RWPE1 (cell line): ENCODE results near the gene BCKDK.

Source experiments
- CTCF ChIA-PET: fragments of 350-600 bp; sonication (Branson Sonifier 250); formaldehyde crosslinking; extraction: SDS; loops from one replicate; lab custom pipeline; 2021; lab: Yijun Ruan, JAX
- POLR2A ChIA-PET: fragments of 400-600 bp; formaldehyde crosslinking; extraction: SDS; loops from one replicate; lab custom pipeline; 2020; ENCODE audit warnings: antibody characterized with exemption; ENCODE audit not compliant: low non-redundant PET; lab: Yijun Ruan, JAX
- DNase-seq: peaks from one replicate; pipeline ENCODE4 v3.0.0; 2012; ENCODE audit warnings: low spot score
- H3K27ac ChIP-seq: fragments of 450-650 bp; 2 replicates; pipeline ENCODE4 v1.5.1; 2017
- TF ChIP-seq, protein P1 (sequence below): fragments of 450-650 bp; conservative IDR thresholded peaks from 2 replicates; pipeline ENCODE4 v1.5.1; 2017; ENCODE audit warnings: low read depth, mild to moderate bottlenecking

The BCKDK gene

DNA sequence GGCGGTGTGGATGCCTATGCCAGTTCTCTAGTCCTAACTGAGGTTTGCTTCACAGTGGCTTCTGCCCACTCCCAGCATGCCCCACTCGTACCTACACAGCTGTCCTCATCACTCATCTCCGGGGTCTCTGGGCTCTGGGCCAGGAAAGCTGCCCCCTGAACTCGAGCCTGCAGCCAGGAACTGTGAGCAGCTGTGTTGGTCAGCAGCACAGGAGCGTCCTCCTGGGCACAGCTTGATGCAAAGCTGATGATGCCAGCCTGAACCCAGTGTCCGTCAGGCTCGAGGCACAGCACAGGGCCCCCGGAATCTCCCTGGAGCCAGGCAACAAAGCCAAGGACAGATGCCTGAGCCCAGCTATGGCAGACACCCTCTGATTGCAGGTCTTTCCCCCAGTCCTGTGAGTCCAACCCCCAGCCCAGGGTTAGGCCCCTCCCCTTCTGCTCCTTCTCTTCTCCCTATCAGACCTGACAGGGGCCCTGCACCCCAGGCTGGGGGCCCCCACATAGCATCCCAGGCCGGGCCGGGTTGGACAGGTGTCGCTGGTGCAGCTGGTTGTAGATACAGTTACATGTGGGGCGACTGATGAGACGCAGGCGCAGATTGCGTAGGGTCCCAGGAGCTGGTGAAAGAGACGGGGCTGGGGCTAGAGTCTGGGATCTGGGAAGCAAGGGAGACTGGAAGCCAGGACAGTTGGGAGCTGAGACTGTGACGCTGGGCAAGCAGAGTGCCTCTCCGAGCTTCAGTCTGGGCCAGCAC is 22.1 kb upstream of the BCKDK start:
- DNase-seq = no peak
- TF ChIP-seq, protein P1, sequence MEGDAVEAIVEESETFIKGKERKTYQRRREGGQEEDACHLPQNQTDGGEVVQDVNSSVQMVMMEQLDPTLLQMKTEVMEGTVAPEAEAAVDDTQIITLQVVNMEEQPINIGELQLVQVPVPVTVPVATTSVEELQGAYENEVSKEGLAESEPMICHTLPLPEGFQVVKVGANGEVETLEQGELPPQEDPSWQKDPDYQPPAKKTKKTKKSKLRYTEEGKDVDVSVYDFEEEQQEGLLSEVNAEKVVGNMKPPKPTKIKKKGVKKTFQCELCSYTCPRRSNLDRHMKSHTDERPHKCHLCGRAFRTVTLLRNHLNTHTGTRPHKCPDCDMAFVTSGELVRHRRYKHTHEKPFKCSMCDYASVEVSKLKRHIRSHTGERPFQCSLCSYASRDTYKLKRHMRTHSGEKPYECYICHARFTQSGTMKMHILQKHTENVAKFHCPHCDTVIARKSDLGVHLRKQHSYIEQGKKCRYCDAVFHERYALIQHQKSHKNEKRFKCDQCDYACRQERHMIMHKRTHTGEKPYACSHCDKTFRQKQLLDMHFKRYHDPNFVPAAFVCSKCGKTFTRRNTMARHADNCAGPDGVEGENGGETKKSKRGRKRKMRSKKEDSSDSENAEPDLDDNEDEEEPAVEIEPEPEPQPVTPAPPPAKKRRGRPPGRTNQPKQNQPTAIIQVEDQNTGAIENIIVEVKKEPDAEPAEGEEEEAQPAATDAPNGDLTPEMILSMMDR = no peak
- H3K27ac ChIP-seq = peak overlapping the region; percentile 67
- CTCF ChIA-PET = interaction anchor here (0.5 kb wide), 1 partner anchor 86 kb away, joined by 3 read pairs; no protein-coding TSS in a partner anchor
- POLR2A ChIA-PET = no interaction called here

DNA sequence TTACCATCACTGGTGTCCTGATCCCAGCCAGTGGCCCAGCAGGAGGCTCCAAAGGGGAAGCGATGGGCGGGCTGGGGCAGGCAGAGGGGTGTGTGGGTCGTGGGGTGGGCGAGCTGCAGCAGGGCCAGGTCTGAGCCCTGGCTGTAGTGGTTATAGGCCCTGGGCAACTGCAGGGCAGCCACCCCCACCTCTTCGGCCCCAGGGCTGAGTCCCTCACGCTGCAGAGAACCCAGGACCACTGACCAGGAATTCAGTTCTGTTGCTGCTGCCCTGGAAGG is 21.6 kb upstream of the BCKDK start:
- peak overlapping the region; percentile 67 for H3K27ac ChIP-seq
- no peak for DNase-seq
- POLR2A ChIA-PET = no interaction called here
- TF ChIP-seq, protein P1 = no peak
- CTCF ChIA-PET = interaction anchor here (0.5 kb wide), 1 partner anchor 86 kb away, joined by 3 read pairs; no protein-coding TSS in a partner anchor

DNA sequence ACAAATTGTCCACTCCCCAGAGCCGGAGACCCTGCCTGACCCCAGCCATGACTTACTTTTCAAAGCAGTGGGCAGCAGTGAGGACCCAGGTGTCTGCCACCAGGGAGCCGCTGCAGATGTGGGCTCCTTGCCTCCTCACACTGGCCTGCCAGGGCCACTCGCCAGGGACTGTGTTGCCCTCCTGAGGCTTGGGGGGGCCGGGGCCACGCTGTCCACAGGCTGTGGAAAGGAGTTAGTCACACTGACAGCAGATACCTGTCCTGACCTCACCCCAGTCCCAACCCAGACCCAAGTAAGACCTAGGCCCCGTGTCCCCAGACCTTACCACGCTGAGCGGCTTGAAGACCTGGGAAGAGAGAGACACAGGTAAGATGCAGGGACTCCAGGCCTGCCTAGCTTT is 20.7 kb upstream of the BCKDK start:
- ChIA-PET POLR2A (no interaction called here), CTCF (interaction anchor here (2.5 kb wide), 1 partner anchor 102 kb away, joined by 11 read pairs; the partner anchor contains the start of gene HSD3B7)
- TF ChIP-seq, protein P1 = no peak
- peak overlapping the region; percentile 67 for H3K27ac ChIP-seq
- DNase-seq = no peak

DNA sequence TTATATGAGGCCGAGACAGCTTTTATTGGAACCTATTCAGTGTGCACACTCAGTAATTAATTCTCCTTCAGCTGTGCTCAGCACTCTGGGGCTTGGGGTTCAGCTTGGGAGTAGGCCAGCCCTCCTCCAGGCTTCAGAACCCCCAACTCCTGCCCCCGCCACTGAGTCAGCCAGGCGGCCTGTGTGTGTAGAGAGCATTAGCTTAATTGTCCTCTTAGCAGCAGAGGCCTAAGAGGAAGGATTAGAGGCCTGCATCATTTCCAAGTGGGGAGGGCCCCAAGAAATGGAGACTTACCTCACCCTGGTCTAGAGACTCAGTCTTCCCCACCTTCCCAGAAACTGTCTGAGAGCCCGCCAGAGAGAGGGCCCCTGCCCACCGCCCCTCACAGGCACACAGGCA is 20.2 kb upstream of the BCKDK start:
- DNase-seq = no peak
- TF ChIP-seq, protein P1 = no peak
- peak overlapping the region; percentile 67 for H3K27ac ChIP-seq
- POLR2A ChIA-PET = no interaction called here
- CTCF ChIA-PET = interaction anchor here (2.5 kb wide), 1 partner anchor 103 kb away, joined by 11 read pairs; the partner anchor contains the start of gene HSD3B7

DNA sequence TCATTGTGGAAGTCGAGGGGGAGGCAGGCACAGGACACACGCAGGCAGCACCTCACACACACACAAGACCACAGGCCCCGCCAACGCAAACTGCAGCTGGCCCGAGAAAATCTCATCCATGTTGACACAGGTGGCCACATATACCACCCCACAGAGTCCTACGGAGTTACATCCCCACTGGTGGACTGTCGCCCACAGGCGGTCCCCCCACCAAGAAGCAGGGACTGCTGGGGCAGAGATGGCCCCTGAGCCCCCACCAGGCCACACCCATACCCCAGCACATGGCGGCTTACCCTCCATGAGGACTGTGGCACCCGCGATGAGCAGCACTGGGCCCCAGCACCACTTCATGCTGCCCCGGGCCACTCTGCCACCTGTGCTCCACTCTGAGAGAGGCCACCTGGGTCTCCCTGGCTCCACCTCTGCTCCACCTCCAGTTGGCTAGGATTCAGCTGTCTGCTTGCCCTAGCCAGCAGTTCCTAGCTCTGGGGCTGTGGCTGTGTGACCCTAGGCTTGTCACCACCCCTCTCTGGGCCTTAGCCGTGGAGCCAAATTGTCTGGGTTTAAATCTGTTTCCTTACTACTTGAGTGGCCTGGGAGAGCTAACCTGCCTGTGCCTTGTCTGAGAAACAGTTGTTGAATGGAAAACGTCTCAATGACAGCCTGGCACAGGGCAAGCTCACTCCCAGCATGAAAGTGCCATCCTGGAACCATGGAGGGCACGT is 19.6 kb upstream of the BCKDK start, which contains the start of gene PRSS53:
PRSS53 (minus strand) TSS at position 485 of the 725 bp plus-strand sequence; CDS start at position 351, 134 bp downstream.
- POLR2A ChIA-PET = no interaction called here
- peak within 1 kb of the TSS; percentile 67 for H3K27ac ChIP-seq
- TF ChIP-seq, protein P1 = no peak
- CTCF ChIA-PET = interaction anchor here (2.5 kb wide), 1 partner anchor 104 kb away, joined by 11 read pairs; the partner anchor contains the start of gene HSD3B7
- DNase-seq = no peak

DNA sequence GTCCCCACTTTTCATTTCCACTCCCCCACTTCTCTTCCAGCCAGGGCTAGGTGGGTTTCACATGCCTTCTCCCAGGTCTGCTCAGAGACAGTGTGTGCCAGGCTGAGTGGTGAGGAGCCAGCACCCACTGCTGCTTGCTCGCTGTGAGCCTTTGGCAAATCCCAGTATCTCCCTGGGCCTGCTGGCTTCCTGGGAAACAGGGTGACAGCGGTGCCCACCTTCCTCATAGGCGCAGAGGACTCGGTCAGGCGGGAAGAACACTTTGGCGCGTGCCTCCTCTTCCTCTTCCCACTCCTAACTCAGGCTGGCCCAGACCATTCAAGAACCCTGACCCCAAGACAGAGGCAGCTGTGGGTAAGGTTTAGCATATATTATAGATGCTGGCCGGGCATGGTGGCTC is 19.0 kb upstream of the BCKDK start:
- peak overlapping the region; percentile 67 for H3K27ac ChIP-seq
- POLR2A ChIA-PET = interaction anchor here (0.7 kb wide), 1 partner anchor 29 kb away, joined by 3 read pairs; no protein-coding TSS in a partner anchor
- no peak for DNase-seq
- CTCF ChIA-PET = interaction anchor here (2.5 kb wide), 1 partner anchor 104 kb away, joined by 11 read pairs; the partner anchor contains the start of gene HSD3B7
- TF ChIP-seq, protein P1 = no peak
